Stimulated activated memory B cell treated with anti-CD40 and anti-IgM and Interleukin-4, amounts not matched to agents 10 μg/mL and 1 μg/mL and 100 μg/mL, for 72 hours (primary cell): ENCODE results near the gene PPA2.

ENCODE experiments used
- ATAC-seq: fragments of 150-1000 bp; cut with Tn5 transposase; 2 replicates; pipeline ENCODE4 v1.10.0; 2021
- H3K27ac Mint-ChIP-seq: one replicate; pipeline ENCODE4 v1.8.0; 2022; ENCODE audit warnings: mild to moderate bottlenecking, mixed read lengths
- H3K27me3 Mint-ChIP-seq: one replicate; pipeline ENCODE4 v1.8.0; 2022; ENCODE audit warnings: mixed read lengths
- H3K36me3 Mint-ChIP-seq: one replicate; pipeline ENCODE4 v1.8.0; 2022; ENCODE audit warnings: mixed read lengths
- H3K4me1 Mint-ChIP-seq: one replicate; pipeline ENCODE4 v1.8.0; 2022; ENCODE audit warnings: mixed read lengths
- H3K4me3 Mint-ChIP-seq: one replicate; pipeline ENCODE4 v1.8.0; 2022; ENCODE audit warnings: mild to moderate bottlenecking, moderate library complexity, mixed read lengths
- H3K9me3 Mint-ChIP-seq: one replicate; pipeline ENCODE4 v1.8.0; 2022; ENCODE audit warnings: mixed read lengths

PPA2 gene

GRCh38 chr4:105329081-105329480 lies 144.8 kb downstream of the PPA2 start:
- no peak overlapping the region for H3K4me3 Mint-ChIP-seq
- no peaks in the 10 kb centered on the region for H3K9me3 Mint-ChIP-seq
- no peaks in the 10 kb centered on the region for H3K27me3 Mint-ChIP-seq
- H3K4me1 Mint-ChIP-seq = no peaks in the 10 kb centered on the region
- no peak overlapping the region for H3K27ac Mint-ChIP-seq
- ATAC-seq = no peak
- H3K36me3 Mint-ChIP-seq = no peaks in the 10 kb centered on the region

- H3K9me3 Mint-ChIP-seq = no peaks in the 10 kb centered on the region
- ATAC-seq = no peak
- H3K4me3 Mint-ChIP-seq = no peak overlapping the region
- H3K27ac Mint-ChIP-seq = no peak overlapping the region
- no peaks in the 10 kb centered on the region for H3K27me3 Mint-ChIP-seq
- H3K4me1 Mint-ChIP-seq = no peaks in the 10 kb centered on the region
- H3K36me3 Mint-ChIP-seq = no peaks in the 10 kb centered on the region
Measured at GRCh38 chr4:105327956-105328355, 145.9 kb downstream of the PPA2 start.

GRCh38 chr4:105327222-105327621 lies 146.6 kb downstream of the PPA2 start:
- no peaks in the 10 kb centered on the region for H3K4me1 Mint-ChIP-seq
- H3K9me3 Mint-ChIP-seq = no peaks in the 10 kb centered on the region
- H3K4me3 Mint-ChIP-seq = no peak overlapping the region
- H3K27ac Mint-ChIP-seq = no peak overlapping the region
- no peak for ATAC-seq
- H3K27me3 Mint-ChIP-seq = no peaks in the 10 kb centered on the region
- H3K36me3 Mint-ChIP-seq = no peaks in the 10 kb centered on the region
